ENCODE results near the gene NKAIN2.

Gene NKAIN2

GRCh38 chr6:124719913-124720312 lies 916.2 kb downstream of the NKAIN2 start:
- H3K4me1 ChIP-seq (ENCODE audit: control insufficient read depth, insufficient read depth, low read length) = no peaks in the 10 kb centered on the region
- no peak overlapping the region for H3K27ac ChIP-seq (ENCODE audit: extremely low read depth, low read depth, low read length)
- H3K4me3 ChIP-seq (ENCODE audit: low read depth, low read length) = no peak overlapping the region
- POLR2A ChIA-PET = no interaction called here
- CTCF ChIA-PET = no interaction called here
- H3K36me3 ChIP-seq (ENCODE audit: control insufficient read depth in 2 of 2, insufficient read depth in 1 of 2, low read length in 2 of 2) = no peaks in the 10 kb centered on the region
- TF ChIP-seq KLF10 (tag by site-specific recombination; IDR thresholded peaks at IDR 0.05) (no peak), ZNF366 (tag by site-specific recombination; conservative IDR thresholded peaks at IDR 0.05) (no peak), PATZ1 (tag by site-specific recombination; IDR thresholded peaks at IDR 0.05) (no peak), ZNF169 (tag by site-specific recombination; IDR thresholded peaks at IDR 0.05) (no peak), GFI1B (tag by site-specific recombination; IDR thresholded peaks at IDR 0.05) (no peak), ZXDB (tag by site-specific recombination; IDR thresholded peaks at IDR 0.05) (no peak)
- TF ChIP-seq, protein P1, sequence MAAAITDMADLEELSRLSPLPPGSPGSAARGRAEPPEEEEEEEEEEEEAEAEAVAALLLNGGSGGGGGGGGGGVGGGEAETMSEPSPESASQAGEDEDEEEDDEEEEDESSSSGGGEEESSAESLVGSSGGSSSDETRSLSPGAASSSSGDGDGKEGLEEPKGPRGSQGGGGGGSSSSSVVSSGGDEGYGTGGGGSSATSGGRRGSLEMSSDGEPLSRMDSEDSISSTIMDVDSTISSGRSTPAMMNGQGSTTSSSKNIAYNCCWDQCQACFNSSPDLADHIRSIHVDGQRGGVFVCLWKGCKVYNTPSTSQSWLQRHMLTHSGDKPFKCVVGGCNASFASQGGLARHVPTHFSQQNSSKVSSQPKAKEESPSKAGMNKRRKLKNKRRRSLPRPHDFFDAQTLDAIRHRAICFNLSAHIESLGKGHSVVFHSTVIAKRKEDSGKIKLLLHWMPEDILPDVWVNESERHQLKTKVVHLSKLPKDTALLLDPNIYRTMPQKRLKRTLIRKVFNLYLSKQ (tag by site-specific recombination; IDR thresholded peaks at IDR 0.05; ENCODE audit: borderline replicate concordance) = no peak
- TF ChIP-seq, protein P2, sequence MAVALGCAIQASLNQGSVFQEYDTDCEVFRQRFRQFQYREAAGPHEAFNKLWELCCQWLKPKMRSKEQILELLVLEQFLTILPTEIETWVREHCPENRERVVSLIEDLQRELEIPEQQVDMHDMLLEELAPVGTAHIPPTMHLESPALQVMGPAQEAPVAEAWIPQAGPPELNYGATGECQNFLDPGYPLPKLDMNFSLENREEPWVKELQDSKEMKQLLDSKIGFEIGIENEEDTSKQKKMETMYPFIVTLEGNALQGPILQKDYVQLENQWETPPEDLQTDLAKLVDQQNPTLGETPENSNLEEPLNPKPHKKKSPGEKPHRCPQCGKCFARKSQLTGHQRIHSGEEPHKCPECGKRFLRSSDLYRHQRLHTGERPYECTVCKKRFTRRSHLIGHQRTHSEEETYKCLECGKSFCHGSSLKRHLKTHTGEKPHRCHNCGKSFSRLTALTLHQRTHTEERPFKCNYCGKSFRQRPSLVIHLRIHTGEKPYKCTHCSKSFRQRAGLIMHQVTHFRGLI (tag by site-specific recombination; IDR thresholded peaks at IDR 0.05) = no peak
- no peaks in the 10 kb centered on the region for H3K9me3 ChIP-seq (ENCODE audit: control insufficient read depth, insufficient read depth, low read depth, low read length)

DNA sequence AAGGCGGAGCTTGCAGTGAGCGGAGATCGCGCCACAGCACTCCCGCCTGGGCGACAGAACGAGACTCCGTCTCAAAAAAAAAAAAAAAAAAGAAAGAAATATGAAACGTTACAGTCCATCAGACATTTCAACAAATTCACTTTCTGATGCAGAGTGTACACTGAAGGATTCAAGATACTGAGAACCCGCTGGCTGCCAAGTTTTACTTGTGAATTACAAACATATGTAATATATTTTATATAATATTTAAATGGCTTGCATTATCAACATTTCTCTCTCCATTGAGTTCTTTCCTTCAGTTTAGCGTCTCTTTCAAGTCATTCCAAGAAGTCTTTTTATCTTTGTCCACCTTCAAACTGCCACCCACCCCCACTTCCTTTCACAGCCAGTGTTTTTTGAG lies 917.7 kb downstream of the NKAIN2 start:
- ChIA-PET POLR2A (no interaction called here), CTCF (no interaction called here)
- H3K27ac ChIP-seq (ENCODE audit: extremely low read depth, low read depth, low read length) = no peak overlapping the region
- H3K4me1 ChIP-seq (ENCODE audit: control insufficient read depth, insufficient read depth, low read length) = no peaks in the 10 kb centered on the region
- no peak overlapping the region for H3K4me3 ChIP-seq (ENCODE audit: low read depth, low read length)
- H3K36me3 ChIP-seq (ENCODE audit: control insufficient read depth in 2 of 2, insufficient read depth in 1 of 2, low read length in 2 of 2) = no peaks in the 10 kb centered on the region
- TF ChIP-seq ZNF394 (tag by site-specific recombination; IDR thresholded peaks at IDR 0.05; ENCODE audit: borderline replicate concordance) (no peak), ZNF132 (tag by site-specific recombination; IDR thresholded peaks at IDR 0.05; ENCODE audit: borderline replicate concordance) (no peak), GLI4 (tag by site-specific recombination; IDR thresholded peaks at IDR 0.05) (no peak), ZNF560 (tag by site-specific recombination; IDR thresholded peaks at IDR 0.05; ENCODE audit: borderline replicate concordance) (no peak)
- TF ChIP-seq, protein P3, sequence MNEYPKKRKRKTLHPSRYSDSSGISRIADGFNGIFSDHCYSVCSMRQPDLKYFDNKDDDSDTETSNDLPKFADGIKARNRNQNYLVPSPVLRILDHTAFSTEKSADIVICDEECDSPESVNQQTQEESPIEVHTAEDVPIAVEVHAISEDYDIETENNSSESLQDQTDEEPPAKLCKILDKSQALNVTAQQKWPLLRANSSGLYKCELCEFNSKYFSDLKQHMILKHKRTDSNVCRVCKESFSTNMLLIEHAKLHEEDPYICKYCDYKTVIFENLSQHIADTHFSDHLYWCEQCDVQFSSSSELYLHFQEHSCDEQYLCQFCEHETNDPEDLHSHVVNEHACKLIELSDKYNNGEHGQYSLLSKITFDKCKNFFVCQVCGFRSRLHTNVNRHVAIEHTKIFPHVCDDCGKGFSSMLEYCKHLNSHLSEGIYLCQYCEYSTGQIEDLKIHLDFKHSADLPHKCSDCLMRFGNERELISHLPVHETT (tag by site-specific recombination; IDR thresholded peaks at IDR 0.05) = no peak
- H3K9me3 ChIP-seq (ENCODE audit: control insufficient read depth, insufficient read depth, low read depth, low read length) = no peaks in the 10 kb centered on the region

- Histone ChIP-seq H3K4me3 (ENCODE audit: low read depth, low read length) (no peak overlapping the region), H3K36me3 (ENCODE audit: control insufficient read depth in 2 of 2, insufficient read depth in 1 of 2, low read length in 2 of 2) (no peaks in the 10 kb centered on the region)
- POLR2A ChIA-PET = no interaction called here
- TF ChIP-seq, protein P4, sequence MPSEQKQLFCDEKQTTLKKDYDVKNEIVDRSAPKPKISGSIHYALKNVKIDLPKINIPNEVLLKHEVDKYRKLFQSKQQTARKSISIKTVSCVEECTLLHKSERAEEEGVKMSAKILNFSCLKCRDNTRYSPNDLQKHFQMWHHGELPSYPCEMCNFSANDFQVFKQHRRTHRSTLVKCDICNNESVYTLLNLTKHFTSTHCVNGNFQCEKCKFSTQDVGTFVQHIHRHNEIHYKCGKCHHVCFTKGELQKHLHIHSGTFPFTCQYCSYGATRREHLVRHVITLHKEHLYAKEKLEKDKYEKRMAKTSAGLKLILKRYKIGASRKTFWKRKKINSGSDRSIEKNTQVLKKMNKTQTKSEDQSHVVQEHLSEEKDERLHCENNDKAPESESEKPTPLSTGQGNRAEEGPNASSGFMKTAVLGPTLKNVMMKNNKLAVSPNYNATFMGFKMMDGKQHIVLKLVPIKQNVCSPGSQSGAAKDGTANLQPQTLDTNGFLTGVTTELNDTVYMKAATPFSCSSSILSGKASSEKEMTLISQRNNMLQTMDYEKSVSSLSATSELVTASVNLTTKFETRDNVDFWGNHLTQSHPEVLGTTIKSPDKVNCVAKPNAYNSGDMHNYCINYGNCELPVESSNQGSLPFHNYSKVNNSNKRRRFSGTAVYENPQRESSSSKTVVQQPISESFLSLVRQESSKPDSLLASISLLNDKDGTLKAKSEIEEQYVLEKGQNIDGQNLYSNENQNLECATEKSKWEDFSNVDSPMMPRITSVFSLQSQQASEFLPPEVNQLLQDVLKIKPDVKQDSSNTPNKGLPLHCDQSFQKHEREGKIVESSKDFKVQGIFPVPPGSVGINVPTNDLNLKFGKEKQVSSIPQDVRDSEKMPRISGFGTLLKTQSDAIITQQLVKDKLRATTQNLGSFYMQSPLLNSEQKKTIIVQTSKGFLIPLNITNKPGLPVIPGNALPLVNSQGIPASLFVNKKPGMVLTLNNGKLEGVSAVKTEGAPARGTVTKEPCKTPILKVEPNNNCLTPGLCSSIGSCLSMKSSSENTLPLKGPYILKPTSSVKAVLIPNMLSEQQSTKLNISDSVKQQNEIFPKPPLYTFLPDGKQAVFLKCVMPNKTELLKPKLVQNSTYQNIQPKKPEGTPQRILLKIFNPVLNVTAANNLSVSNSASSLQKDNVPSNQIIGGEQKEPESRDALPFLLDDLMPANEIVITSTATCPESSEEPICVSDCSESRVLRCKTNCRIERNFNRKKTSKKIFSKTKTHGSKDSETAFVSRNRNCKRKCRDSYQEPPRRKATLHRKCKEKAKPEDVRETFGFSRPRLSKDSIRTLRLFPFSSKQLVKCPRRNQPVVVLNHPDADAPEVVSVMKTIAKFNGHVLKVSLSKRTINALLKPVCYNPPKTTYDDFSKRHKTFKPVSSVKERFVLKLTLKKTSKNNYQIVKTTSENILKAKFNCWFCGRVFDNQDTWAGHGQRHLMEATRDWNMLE (tag by site-specific recombination; conservative IDR thresholded peaks at IDR 0.05; ENCODE audit: low read depth) = no peak
- no peak for TF ChIP-seq ZNF654 (tag by site-specific recombination; IDR thresholded peaks at IDR 0.05; ENCODE audit: low read depth)
- TF ChIP-seq, protein P5, sequence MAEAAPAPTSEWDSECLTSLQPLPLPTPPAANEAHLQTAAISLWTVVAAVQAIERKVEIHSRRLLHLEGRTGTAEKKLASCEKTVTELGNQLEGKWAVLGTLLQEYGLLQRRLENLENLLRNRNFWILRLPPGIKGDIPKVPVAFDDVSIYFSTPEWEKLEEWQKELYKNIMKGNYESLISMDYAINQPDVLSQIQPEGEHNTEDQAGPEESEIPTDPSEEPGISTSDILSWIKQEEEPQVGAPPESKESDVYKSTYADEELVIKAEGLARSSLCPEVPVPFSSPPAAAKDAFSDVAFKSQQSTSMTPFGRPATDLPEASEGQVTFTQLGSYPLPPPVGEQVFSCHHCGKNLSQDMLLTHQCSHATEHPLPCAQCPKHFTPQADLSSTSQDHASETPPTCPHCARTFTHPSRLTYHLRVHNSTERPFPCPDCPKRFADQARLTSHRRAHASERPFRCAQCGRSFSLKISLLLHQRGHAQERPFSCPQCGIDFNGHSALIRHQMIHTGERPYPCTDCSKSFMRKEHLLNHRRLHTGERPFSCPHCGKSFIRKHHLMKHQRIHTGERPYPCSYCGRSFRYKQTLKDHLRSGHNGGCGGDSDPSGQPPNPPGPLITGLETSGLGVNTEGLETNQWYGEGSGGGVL (tag by site-specific recombination; IDR thresholded peaks at IDR 0.05) = no peak
- no peak for TF ChIP-seq ZNF596 (tag by site-specific recombination; IDR thresholded peaks at IDR 0.05)
These were observed 918.6 kb downstream of the NKAIN2 start for GRCh38 chr6:124722141-124722878.

More at GRCh38 chr6:124722141-124722878, 918.6 kb downstream of the NKAIN2 start:
- Histone ChIP-seq H3K4me1 (ENCODE audit: control insufficient read depth, insufficient read depth, low read length) (no peaks in the 10 kb centered on the region), H3K9me3 (ENCODE audit: control insufficient read depth, insufficient read depth, low read depth, low read length) (no peaks in the 10 kb centered on the region), H3K27ac (ENCODE audit: extremely low read depth, low read depth, low read length) (no peak overlapping the region)
- CTCF ChIA-PET = interaction anchor here (0.5 to 0.6 kb wide), 3 partner anchors 8 to 740 kb away, joined by 3 read pairs; no protein-coding TSS in a partner anchor
